Right ventricle myocardium inferior (tissue), 1 donor: Measurements from ENCODE around the gene AGMO. TPM values are rescaled to one million over a fixed set of nuclear protein-coding genes. Genes with fewer than 3 reads are reported as not detected.

Source experiments
- ATAC-seq: fragments of 200-7000 bp; cut with Tn5 transposase; one replicate; pipeline ENCODE4 v1.9.1; 2020; ENCODE audit warnings: mild to moderate bottlenecking, moderate library complexity
- DNase-seq: peaks from one replicate; pipeline ENCODE4 v3.0.0; 2021; ENCODE audit errors: missing footprints
- intact Hi-C: fragments of 100-400 bp; cut with DNase I; formaldehyde crosslinking; loops from one replicate; pipeline ENCODE4 v1.11.0; 2022
- total RNA-seq: library from RNA; stranded (reverse); fragmentation: NEBNext Ultra II Directional; extraction: Animal tissue kit (Norgen Biotek cat#: 25700); gene quantifications from one replicate; pipeline ENCODE4 v1.2.1, GENCODE V29; 2021
- donor health status: DM: no; HTN: yes; CAD: no; lungs with severe emphysema.

AGMO gene
- total RNA-seq, 1 donor from 2014 or later: 0.16 TPM

GRCh38 chr7:15475808-15476530 is 85.8 kb downstream of the AGMO start:
- intact Hi-C loops: no loop called here
- ATAC-seq (no peak), DNase-seq (no peak)

GRCh38 chr7:15471669-15471950 is 90.2 kb downstream of the AGMO start:
- ATAC-seq (no peak), DNase-seq (no peak)
- intact Hi-C loops: no loop called here

GRCh38 chr7:15470825-15471668 is 90.8 kb downstream of the AGMO start:
- ATAC-seq (no peak), DNase-seq (no peak)
- intact Hi-C loops: no loop called here

- DNase-seq (no peak), ATAC-seq (no peak)
- intact Hi-C loops: no loop called here
Measured at GRCh38 chr7:15464667-15465121, 97.1 kb downstream of the AGMO start.

- no peak for DNase-seq
- peak; percentile 62 for ATAC-seq
- intact Hi-C loops: no loop called here
Measured at GRCh38 chr7:15463801-15464666, 97.8 kb downstream of the AGMO start.

GRCh38 chr7:15462721-15463389 is 99.0 kb downstream of the AGMO start:
- intact Hi-C loops: no loop called here
- ATAC-seq (no peak), DNase-seq (no peak)

GRCh38 chr7:15461576-15461975 is 100.2 kb downstream of the AGMO start:
- DNase-seq (no peak), ATAC-seq (no peak)
- intact Hi-C loops: no loop called here

GRCh38 chr7:15459018-15459615 is 102.7 kb downstream of the AGMO start:
- intact Hi-C loops: no loop called here
- no peak for DNase-seq
- peak; percentile 80 for ATAC-seq

- peak; percentile 59 for ATAC-seq
- intact Hi-C loops: no loop called here
Measured at GRCh38 chr7:15457990-15458955, 103.5 kb downstream of the AGMO start.

GRCh38 chr7:15452670-15453069 is 109.1 kb downstream of the AGMO start:
- DNase-seq: no peak
- intact Hi-C loops: no loop called here
- ATAC-seq: no peak

More at GRCh38 chr7:15457990-15458955, 103.5 kb downstream of the AGMO start:
- no peak for DNase-seq

- ATAC-seq (no peak), DNase-seq (no peak)
- intact Hi-C loops: no loop called here
Measured at GRCh38 chr7:15446722-15447121, 115.1 kb downstream of the AGMO start.

GRCh38 chr7:15446280-15446679 is 115.5 kb downstream of the AGMO start:
- intact Hi-C loops: no loop called here
- ATAC-seq (no peak), DNase-seq (no peak)

GRCh38 chr7:15441915-15442314 is 119.9 kb downstream of the AGMO start:
- ATAC-seq: no peak
- DNase-seq: no peak
- intact Hi-C loops: no loop called here

- intact Hi-C loops: no loop called here
- ATAC-seq (no peak), DNase-seq (no peak)
Measured at GRCh38 chr7:15440482-15440881, 121.3 kb downstream of the AGMO start.

GRCh38 chr7:15439853-15440252 is 122.0 kb downstream of the AGMO start:
- DNase-seq: no peak
- ATAC-seq: no peak
- intact Hi-C loops: no loop called here

- no peak for DNase-seq
- ATAC-seq: no peak
- intact Hi-C loops: no loop called here
Measured at GRCh38 chr7:15433151-15433550, 128.7 kb downstream of the AGMO start.

GRCh38 chr7:15430911-15431310 is 130.9 kb downstream of the AGMO start:
- no peak for DNase-seq
- no peak for ATAC-seq
- intact Hi-C loops: no loop called here
